CD14-positive monocyte (primary cell): ENCODE data around the gene RGS16. TPM values are rescaled to one million over a fixed set of nuclear protein-coding genes. Genes with fewer than 3 reads are reported as not detected.

Source experiments
- DNase-seq, 3 donors: peaks; one replicate each; pipeline ENCODE4 v3.0.0-alpha.2; 2011 to 2022
- H2AFZ ChIP-seq: 2 replicates; pipeline ENCODE4 v1.6.0; 2012; ENCODE audit warnings: mild to moderate bottlenecking, low read depth, low read length, inconsistent platforms; ENCODE audit not compliant: insufficient read depth, poor library complexity, severe bottlenecking
- H3K27ac ChIP-seq, 2 donors: 1 replicate in 1 of 2; 2 replicates in 1 of 2; pipeline ENCODE4 v1.5.1; 2012 to 2013; ENCODE audit warnings: low read length in 2 of 2, control low read depth in 1 of 2, inconsistent platforms in 1 of 2, low read depth in 1 of 2, mild to moderate bottlenecking in 1 of 2
- H3K27me3 ChIP-seq, 2 donors: one replicate each; pipeline versions ENCODE4 v1.6.0 to v1.6.1; 2011 to 2013; ENCODE audit warnings: low read length in 2 of 2; ENCODE audit not compliant: control insufficient read depth in 2 of 2, insufficient read depth in 2 of 2
- H3K36me3 ChIP-seq, 2 donors: replicated peaks in 1 of 2; 1 replicate in 1 of 2; 2 replicates in 1 of 2; pipeline versions ENCODE4 v1.5.1 to v1.6.1; 2012 to 2013; ENCODE audit warnings: low read length in 2 of 2, control low read depth in 1 of 2, inconsistent platforms in 1 of 2, mild to moderate bottlenecking in 1 of 2; ENCODE audit not compliant: insufficient read depth in 2 of 2, control insufficient read depth in 1 of 2
- H3K4me1 ChIP-seq, 2 donors: 1 replicate in 1 of 2; 2 replicates in 1 of 2; pipeline versions ENCODE4 v1.5.1 to v1.6.1; 2012 to 2013; ENCODE audit warnings: low read length in 2 of 2, control low read depth in 1 of 2, inconsistent platforms in 1 of 2, mild to moderate bottlenecking in 1 of 2, moderate library complexity in 1 of 2; ENCODE audit not compliant: insufficient read depth in 2 of 2, control insufficient read depth in 1 of 2
- H3K4me2 ChIP-seq: replicated peaks from 2 replicates; pipeline ENCODE3; 2012; ENCODE audit warnings: low read length, moderate library complexity, mild to moderate bottlenecking; ENCODE audit not compliant: poor library complexity, severe bottlenecking; ENCODE audit errors: extremely low read depth
- H3K4me3 ChIP-seq, 3 experiments: fragments of 200-600 bp in 1 of 3; sonication (generic) in 1 of 3; replicated peaks in 1 of 3; 1 replicate in 2 of 3; 2 replicates in 1 of 3; pipeline ENCODE4 v1.5.1; 2011 to 2013; ENCODE audit warnings: low read length in 3 of 3, mild to moderate bottlenecking in 3 of 3, control low read depth in 2 of 3, low read depth in 2 of 3, inconsistent platforms in 1 of 3, moderate library complexity in 1 of 3
- H3K79me2 ChIP-seq: 2 replicates; pipeline ENCODE4 v1.6.0; 2012; ENCODE audit warnings: mild to moderate bottlenecking, control low read depth, inconsistent platforms, low read length, moderate library complexity; ENCODE audit not compliant: insufficient read depth
- H3K9ac ChIP-seq: 2 replicates; pipeline ENCODE4 v1.6.0; 2017; ENCODE audit warnings: low read length, mild to moderate bottlenecking; ENCODE audit not compliant: insufficient read depth, poor library complexity, severe bottlenecking
- H3K9me3 ChIP-seq, 2 donors: replicated peaks in 1 of 2; 1 replicate in 1 of 2; 2 replicates in 1 of 2; pipeline versions ENCODE4 v1.5.1 to v1.6.1; 2012 to 2013; ENCODE audit warnings: low read length in 2 of 2, control low read depth in 1 of 2; ENCODE audit not compliant: control insufficient read depth in 1 of 2, insufficient read depth in 1 of 2
- H4K20me1 ChIP-seq: 2 replicates; pipeline ENCODE4 v1.6.0; 2012; ENCODE audit warnings: mild to moderate bottlenecking, low read length, control low read depth, moderate library complexity; ENCODE audit not compliant: insufficient read depth
- H3K27ac Mint-ChIP-seq, 7 donors: one replicate each; pipeline ENCODE4 v1.8.0; 2020; ENCODE audit warnings: mild to moderate bottlenecking in 7 of 7, mixed read lengths in 7 of 7, moderate library complexity in 6 of 7, inconsistent platforms in 2 of 7
- H3K27me3 Mint-ChIP-seq, 3 donors: one replicate each; pipeline ENCODE4 v1.8.0; 2021 to 2022; ENCODE audit warnings: low read depth in 3 of 3, mild to moderate bottlenecking in 3 of 3, mixed read lengths in 3 of 3, moderate library complexity in 3 of 3, inconsistent platforms in 1 of 3
- H3K36me3 Mint-ChIP-seq, 2 donors: one replicate each; pipeline ENCODE4 v1.8.0; 2020; ENCODE audit warnings: mixed read lengths in 2 of 2, inconsistent platforms in 1 of 2, mild to moderate bottlenecking in 1 of 2
- H3K4me1 Mint-ChIP-seq: one replicate; pipeline ENCODE4 v1.8.0; 2020; ENCODE audit warnings: mild to moderate bottlenecking, mixed read lengths
- H3K4me3 Mint-ChIP-seq, 2 donors: one replicate each; pipeline ENCODE4 v1.8.0; 2020; ENCODE audit warnings: mild to moderate bottlenecking in 2 of 2, mixed read lengths in 2 of 2, moderate library complexity in 1 of 2
- H3K9me3 Mint-ChIP-seq, 7 donors: one replicate each; pipeline ENCODE4 v1.8.0; 2020 to 2022; ENCODE audit warnings: mixed read lengths in 7 of 7, mild to moderate bottlenecking in 6 of 7, moderate library complexity in 6 of 7, inconsistent platforms in 2 of 7
- WGBS: methylation state at CpG from one replicate; pipeline ENCODE4 v1.1.5; 2013; ENCODE audit warnings: missing lambda C conversion rate; ENCODE audit not compliant: insufficient coverage; 5-methylcytosine and 5-hydroxymethylcytosine counted together
- intact Hi-C, 2 donors: fragments of 100-400 bp; cut with micrococcal nuclease; formaldehyde crosslinking; loops; one replicate each; pipeline versions ENCODE4 v1.15.0 to v1.15.1; 2023
- polyA plus RNA-seq, 3 donors: library from polyadenylated mRNA; depleted of rRNA in 1 of 3; unstranded in 2 of 3; stranded (reverse) in 1 of 3; fragments of 300-500 nt in 2 of 3; fragments of >200 nt in 1 of 3; fragmentation: Illumina TruSeq in 2 of 3; gene quantifications; 1 replicate in 2 of 3; 2 replicates in 1 of 3; pipeline ENCODE4 v1.2.3, GENCODE V29; 2012 to 2021
- TF ChIP-seq, protein P1 (sequence below): fragments of 200-600 bp; IDR thresholded peaks from one replicate; pipeline ENCODE4 v1.8.0; 2022; ENCODE audit warnings: antibody characterized with exemption, mild to moderate bottlenecking

Gene RGS16
- polyA plus RNA-seq, 3 donors: 0.07 to 0.44 TPM; not detected in 1

DNA sequence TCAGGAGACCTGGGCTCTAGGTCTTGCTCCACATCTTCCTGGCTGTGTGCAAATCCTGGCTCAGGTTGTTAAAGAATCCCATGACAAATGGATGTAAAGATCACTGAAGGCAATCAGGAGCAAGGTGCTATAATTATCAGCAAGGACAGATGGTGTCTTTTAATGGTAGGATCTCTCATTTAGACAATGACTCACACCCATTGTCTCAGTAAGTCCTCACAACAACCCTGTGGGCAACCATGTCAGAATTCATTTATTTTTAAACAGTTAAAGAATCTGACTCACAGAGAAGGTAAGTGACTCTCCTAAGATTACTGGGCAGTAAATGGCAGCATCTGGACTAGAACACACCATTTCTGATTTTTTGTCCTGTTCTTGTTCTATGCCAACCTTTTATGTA, 47.9 kb downstream of the RGS16 start:
- Histone ChIP-seq H4K20me1 (no peaks in the 10 kb centered on the region), H3K9me3 (peaks cover 7 to 11% of the 10 kb centered on the region in 2 donors), H3K4me2 (no peak overlapping the region), H3K4me1 (no peaks in the 10 kb centered on the region), H3K27me3 (no peaks in the 10 kb centered on the region), H2AFZ (no peak overlapping the region), H3K36me3 (no peaks in the 10 kb centered on the region), H3K4me3 (no peak overlapping the region), H3K27ac (no peak overlapping the region), H3K9ac (no peak overlapping the region), H3K79me2 (no peaks in the 10 kb centered on the region)
- intact Hi-C loops: no loop called here
- peaks cover 0 to 1% (median 1%) of the 10 kb centered on the region in 3 donors for H3K27me3 Mint-ChIP-seq
- TF ChIP-seq, protein P1, sequence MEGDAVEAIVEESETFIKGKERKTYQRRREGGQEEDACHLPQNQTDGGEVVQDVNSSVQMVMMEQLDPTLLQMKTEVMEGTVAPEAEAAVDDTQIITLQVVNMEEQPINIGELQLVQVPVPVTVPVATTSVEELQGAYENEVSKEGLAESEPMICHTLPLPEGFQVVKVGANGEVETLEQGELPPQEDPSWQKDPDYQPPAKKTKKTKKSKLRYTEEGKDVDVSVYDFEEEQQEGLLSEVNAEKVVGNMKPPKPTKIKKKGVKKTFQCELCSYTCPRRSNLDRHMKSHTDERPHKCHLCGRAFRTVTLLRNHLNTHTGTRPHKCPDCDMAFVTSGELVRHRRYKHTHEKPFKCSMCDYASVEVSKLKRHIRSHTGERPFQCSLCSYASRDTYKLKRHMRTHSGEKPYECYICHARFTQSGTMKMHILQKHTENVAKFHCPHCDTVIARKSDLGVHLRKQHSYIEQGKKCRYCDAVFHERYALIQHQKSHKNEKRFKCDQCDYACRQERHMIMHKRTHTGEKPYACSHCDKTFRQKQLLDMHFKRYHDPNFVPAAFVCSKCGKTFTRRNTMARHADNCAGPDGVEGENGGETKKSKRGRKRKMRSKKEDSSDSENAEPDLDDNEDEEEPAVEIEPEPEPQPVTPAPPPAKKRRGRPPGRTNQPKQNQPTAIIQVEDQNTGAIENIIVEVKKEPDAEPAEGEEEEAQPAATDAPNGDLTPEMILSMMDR: no peak
- H3K4me3 Mint-ChIP-seq: no peak overlapping the region
- peaks cover 8 to 18% (median 12%) of the 10 kb centered on the region in 7 donors for H3K9me3 Mint-ChIP-seq
- no peak overlapping the region for H3K27ac Mint-ChIP-seq
- no peak for DNase-seq
- H3K4me1 Mint-ChIP-seq: no peaks in the 10 kb centered on the region
- H3K36me3 Mint-ChIP-seq: no peaks in the 10 kb centered on the region

DNA sequence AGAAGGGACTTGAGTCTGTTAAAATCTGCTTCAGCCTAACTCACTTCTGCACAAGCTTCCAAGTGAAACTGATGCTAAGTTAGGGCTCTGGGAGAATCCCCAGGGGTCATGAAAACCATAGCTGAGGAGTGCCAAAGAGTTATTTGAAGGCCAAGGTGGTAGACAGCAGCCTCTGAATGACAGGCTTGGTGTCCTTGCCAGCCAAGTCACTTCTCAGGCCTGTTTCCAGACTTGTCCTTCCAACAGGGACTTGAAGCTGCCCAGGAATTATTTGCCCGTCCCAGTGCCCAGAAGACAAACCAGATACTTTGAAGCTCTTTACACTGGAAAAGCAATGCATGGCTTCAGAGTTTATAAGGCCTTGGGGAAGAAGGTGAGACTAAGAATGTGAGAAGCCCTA, 48.7 kb downstream of the RGS16 start:
- no peak overlapping the region for H2AFZ ChIP-seq
- no CpG with 5 or more reads among the region's 1 CpG for WGBS
- intact Hi-C loops: no loop called here
- no peaks in the 10 kb centered on the region for H3K36me3 Mint-ChIP-seq
- H3K36me3 ChIP-seq: no peaks in the 10 kb centered on the region
- no peaks in the 10 kb centered on the region for H3K4me1 Mint-ChIP-seq
- no peak overlapping the region for H3K4me2 ChIP-seq
- no peak for DNase-seq
- no peak overlapping the region for H3K9ac ChIP-seq
- no peak overlapping the region for H3K4me3 ChIP-seq
- no peaks in the 10 kb centered on the region for H3K79me2 ChIP-seq
- no peaks in the 10 kb centered on the region for H4K20me1 ChIP-seq
- H3K27ac Mint-ChIP-seq: no peak overlapping the region
- peaks cover 7 to 11% of the 10 kb centered on the region in 2 donors for H3K9me3 ChIP-seq
- no peak overlapping the region for H3K4me3 Mint-ChIP-seq
- no peaks in the 10 kb centered on the region for H3K4me1 ChIP-seq
- no peaks in the 10 kb centered on the region for H3K27me3 ChIP-seq
- peaks cover 8 to 18% (median 12%) of the 10 kb centered on the region in 7 donors for H3K9me3 Mint-ChIP-seq
- TF ChIP-seq, protein P1: no peak
- peaks cover 0 to 1% (median 1%) of the 10 kb centered on the region in 3 donors for H3K27me3 Mint-ChIP-seq
- no peak overlapping the region for H3K27ac ChIP-seq
